Lower lobe of right lung (tissue), 2 donors: ENCODE results near the gene TNP1. TPM values are rescaled to one million over a fixed set of nuclear protein-coding genes. Genes with fewer than 3 reads are reported as not detected.

ENCODE experiments used
- ATAC-seq, 2 donors: fragments of 200-7000 bp; cut with Tn5 transposase; one replicate each; pipeline ENCODE4 v1.9.1; 2020 to 2022; ENCODE audit warnings: mild to moderate bottlenecking in 2 of 2, moderate library complexity in 2 of 2
- DNase-seq: peaks from one replicate; pipeline ENCODE4 v3.0.0-alpha.2; 2020
- H3K27ac ChIP-seq: fragments of 200-600 bp; one replicate; pipeline ENCODE4 v1.8.0; 2022
- H3K27me3 ChIP-seq: fragments of 200-600 bp; one replicate; pipeline ENCODE4 v1.8.0; 2022; ENCODE audit warnings: low read depth
- H3K36me3 ChIP-seq: fragments of 200-600 bp; one replicate; pipeline ENCODE4 v1.8.0; 2022; ENCODE audit warnings: mild to moderate bottlenecking
- H3K4me1 ChIP-seq: fragments of 200-600 bp; one replicate; pipeline ENCODE4 v1.8.0; 2022
- H3K4me3 ChIP-seq: fragments of 200-600 bp; one replicate; pipeline ENCODE4 v1.8.0; 2022; ENCODE audit warnings: mild to moderate bottlenecking
- H3K9me3 ChIP-seq: fragments of 200-600 bp; one replicate; pipeline ENCODE4 v1.8.0; 2022
- intact Hi-C: fragments of 100-400 bp; cut with DNase I; formaldehyde crosslinking; loops from one replicate; pipeline ENCODE4 v1.11.0; 2022
- total RNA-seq: library from RNA; stranded (reverse); fragmentation: NEBNext Ultra II Directional; extraction: Animal tissue kit (Norgen Biotek cat#: 25700); gene quantifications from one replicate; pipeline ENCODE4 v1.2.1, GENCODE V29; 2021
- TF ChIP-seq, protein P1 (sequence below): fragments of 200-600 bp; IDR thresholded peaks from one replicate; pipeline ENCODE4 v1.8.0; 2022; ENCODE audit warnings: antibody characterized with exemption, mild to moderate bottlenecking
- donor health status: DM: no; HTN: yes; CAD: no; lungs with severe emphysema.

TNP1 gene
- total RNA-seq, 1 donor from 2014 or later: not detected

DNA sequence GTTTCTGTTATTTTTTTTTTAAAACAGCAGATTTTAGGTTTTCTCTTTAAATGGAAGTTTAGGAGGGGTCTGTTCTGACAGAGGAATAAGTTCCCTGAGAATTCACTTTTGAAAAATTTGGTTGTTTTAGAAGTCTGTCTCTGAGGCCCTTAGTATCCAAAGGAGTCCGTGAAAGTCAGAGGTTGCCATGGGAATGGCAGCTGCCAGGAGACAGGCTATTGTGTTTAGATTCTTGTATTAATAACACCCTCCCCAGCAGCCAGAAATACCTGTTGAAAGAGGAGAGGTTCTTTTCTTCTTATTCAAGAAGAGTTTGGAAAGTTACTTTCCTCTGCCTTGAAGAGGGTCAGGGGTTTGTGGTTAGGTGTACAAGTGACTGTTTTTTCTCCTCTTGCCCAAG is 29.5 kb downstream of the TNP1 start:
- Histone ChIP-seq H3K36me3 (no peaks in the 10 kb centered on the region), H3K27ac (no peak overlapping the region), H3K9me3 (no peaks in the 10 kb centered on the region), H3K27me3 (no peaks in the 10 kb centered on the region), H3K4me1 (no peaks in the 10 kb centered on the region), H3K4me3 (no peak overlapping the region)
- TF ChIP-seq, protein P1, sequence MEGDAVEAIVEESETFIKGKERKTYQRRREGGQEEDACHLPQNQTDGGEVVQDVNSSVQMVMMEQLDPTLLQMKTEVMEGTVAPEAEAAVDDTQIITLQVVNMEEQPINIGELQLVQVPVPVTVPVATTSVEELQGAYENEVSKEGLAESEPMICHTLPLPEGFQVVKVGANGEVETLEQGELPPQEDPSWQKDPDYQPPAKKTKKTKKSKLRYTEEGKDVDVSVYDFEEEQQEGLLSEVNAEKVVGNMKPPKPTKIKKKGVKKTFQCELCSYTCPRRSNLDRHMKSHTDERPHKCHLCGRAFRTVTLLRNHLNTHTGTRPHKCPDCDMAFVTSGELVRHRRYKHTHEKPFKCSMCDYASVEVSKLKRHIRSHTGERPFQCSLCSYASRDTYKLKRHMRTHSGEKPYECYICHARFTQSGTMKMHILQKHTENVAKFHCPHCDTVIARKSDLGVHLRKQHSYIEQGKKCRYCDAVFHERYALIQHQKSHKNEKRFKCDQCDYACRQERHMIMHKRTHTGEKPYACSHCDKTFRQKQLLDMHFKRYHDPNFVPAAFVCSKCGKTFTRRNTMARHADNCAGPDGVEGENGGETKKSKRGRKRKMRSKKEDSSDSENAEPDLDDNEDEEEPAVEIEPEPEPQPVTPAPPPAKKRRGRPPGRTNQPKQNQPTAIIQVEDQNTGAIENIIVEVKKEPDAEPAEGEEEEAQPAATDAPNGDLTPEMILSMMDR: no peak
- no peak for DNase-seq
- intact Hi-C loops: no loop called here
- no peak for ATAC-seq

DNA sequence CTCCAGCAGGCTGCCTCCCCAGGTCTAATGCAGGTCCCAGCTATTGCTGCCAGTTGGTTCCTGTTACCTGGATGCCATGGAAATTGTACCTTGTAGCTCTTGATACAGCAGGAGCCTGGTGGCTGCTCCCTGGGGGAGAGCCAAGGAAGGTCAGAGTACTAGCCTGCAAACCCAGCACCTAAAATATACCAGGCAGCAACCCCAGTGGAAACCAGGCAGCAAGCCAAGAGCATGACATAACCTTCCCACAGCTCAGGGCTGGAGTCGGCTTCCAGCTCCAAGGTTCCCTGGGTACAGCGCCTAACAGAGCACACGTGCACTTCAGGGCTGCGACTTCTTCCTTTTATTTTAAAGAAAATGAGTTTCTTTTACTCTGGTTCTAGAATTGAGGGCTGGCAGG is 30.3 kb downstream of the TNP1 start:
- Histone ChIP-seq H3K4me1 (no peaks in the 10 kb centered on the region), H3K36me3 (no peaks in the 10 kb centered on the region), H3K27ac (no peak overlapping the region), H3K9me3 (no peaks in the 10 kb centered on the region), H3K4me3 (no peak overlapping the region), H3K27me3 (no peaks in the 10 kb centered on the region)
- ATAC-seq (peak; percentile 52 to 65), DNase-seq (peak; percentile 53)
- intact Hi-C loops: no loop called here
- TF ChIP-seq, protein P1: no peak

- DNase-seq (no peak), ATAC-seq (no peak)
- TF ChIP-seq, protein P1: no peak
- Histone ChIP-seq H3K36me3 (no peaks in the 10 kb centered on the region), H3K27me3 (no peaks in the 10 kb centered on the region), H3K9me3 (no peaks in the 10 kb centered on the region), H3K27ac (no peak overlapping the region), H3K4me3 (no peak overlapping the region), H3K4me1 (no peaks in the 10 kb centered on the region)
- intact Hi-C loops: no loop called here
Observed at GRCh38 chr2:216827073-216827720, 32.7 kb downstream of the TNP1 start.

- Histone ChIP-seq H3K9me3 (no peaks in the 10 kb centered on the region), H3K27ac (no peak overlapping the region), H3K4me1 (no peaks in the 10 kb centered on the region), H3K27me3 (no peaks in the 10 kb centered on the region), H3K4me3 (no peak overlapping the region), H3K36me3 (no peaks in the 10 kb centered on the region)
- no peak for ATAC-seq
- intact Hi-C loops: no loop called here
- DNase-seq: no peak
- TF ChIP-seq, protein P1: no peak
Observed at GRCh38 chr2:216822470-216822869, 37.4 kb downstream of the TNP1 start.

DNA sequence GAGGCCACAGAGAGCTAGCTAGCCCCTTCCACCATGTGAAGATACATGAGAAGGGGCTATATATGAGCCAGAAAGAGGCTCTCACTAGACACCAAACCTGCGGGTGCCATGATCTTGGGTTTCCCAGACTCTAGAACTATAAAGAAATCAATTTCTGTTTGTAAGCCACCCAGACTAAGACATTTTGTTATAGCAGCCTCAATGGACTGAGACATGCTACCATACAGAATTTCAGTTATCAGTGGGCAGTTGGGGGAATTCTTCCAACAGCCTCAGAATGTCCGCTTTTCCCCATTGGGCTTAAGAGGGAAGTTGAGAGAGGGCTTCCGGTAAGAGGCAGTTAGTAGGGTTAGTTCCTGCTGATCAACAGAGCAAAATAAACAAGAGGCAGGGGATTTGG is 39.2 kb downstream of the TNP1 start:
- no peak overlapping the region for H3K4me3 ChIP-seq
- H3K27me3 ChIP-seq: no peaks in the 10 kb centered on the region
- DNase-seq (no peak), ATAC-seq (no peak)
- intact Hi-C loops: no loop called here
- no peak overlapping the region for H3K27ac ChIP-seq
- H3K9me3 ChIP-seq: no peaks in the 10 kb centered on the region
- no peaks in the 10 kb centered on the region for H3K4me1 ChIP-seq
- H3K36me3 ChIP-seq: no peaks in the 10 kb centered on the region
- TF ChIP-seq, protein P1: no peak
